Suprapubic skin (tissue), 3 donors: ENCODE data around the gene KCTD18.

Experiments
- EP300 ChIP-seq: sonication (generic); formaldehyde crosslinking; IDR thresholded peaks from one replicate; pipeline ENCODE4 v1.6.1; 2017; ENCODE audit warnings: antibody characterized with exemption
- POLR2A ChIP-seq, 2 donors: fragments of 450-650 bp; IDR thresholded peaks; one replicate each; pipeline ENCODE4 v1.6.1; 2017; ENCODE audit warnings: antibody characterized with exemption in 2 of 2, mild to moderate bottlenecking in 2 of 2, moderate library complexity in 2 of 2
- TF ChIP-seq, protein P1 (sequence below), 2 donors: fragments of 200-600 bp in 1 of 2; fragments of 450-650 bp in 1 of 2; sonication (generic) in 1 of 2; IDR thresholded peaks; one replicate each; pipeline ENCODE4 v1.5.1; 2016 to 2019; ENCODE audit warnings: antibody characterized with exemption in 2 of 2, mild to moderate bottlenecking in 1 of 2, moderate library complexity in 1 of 2

DNA sequence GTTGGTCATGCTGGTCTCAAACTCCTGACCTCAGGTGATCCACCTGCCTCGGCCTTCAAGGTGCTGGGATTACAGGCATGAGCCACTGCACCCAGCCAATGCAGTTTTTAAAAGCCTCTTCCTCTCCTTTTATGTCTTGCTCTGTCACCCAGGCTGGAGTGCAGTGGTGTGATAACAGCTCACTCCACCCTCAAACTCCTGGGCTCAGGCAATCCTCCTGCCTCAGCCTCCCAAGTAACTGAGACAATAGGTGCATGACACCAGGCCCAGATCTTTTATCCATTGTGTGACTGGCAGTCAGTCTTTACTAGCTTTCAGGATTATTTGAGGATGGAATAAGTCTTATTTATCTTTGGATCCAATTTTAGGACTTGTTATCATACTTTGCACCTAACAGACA, 13.2 kb downstream of the KCTD18 start:
- TF ChIP-seq EP300 (no peak), POLR2A (IDR thresholded peaks at IDR 0.05) (no peak)
- TF ChIP-seq, protein P1, sequence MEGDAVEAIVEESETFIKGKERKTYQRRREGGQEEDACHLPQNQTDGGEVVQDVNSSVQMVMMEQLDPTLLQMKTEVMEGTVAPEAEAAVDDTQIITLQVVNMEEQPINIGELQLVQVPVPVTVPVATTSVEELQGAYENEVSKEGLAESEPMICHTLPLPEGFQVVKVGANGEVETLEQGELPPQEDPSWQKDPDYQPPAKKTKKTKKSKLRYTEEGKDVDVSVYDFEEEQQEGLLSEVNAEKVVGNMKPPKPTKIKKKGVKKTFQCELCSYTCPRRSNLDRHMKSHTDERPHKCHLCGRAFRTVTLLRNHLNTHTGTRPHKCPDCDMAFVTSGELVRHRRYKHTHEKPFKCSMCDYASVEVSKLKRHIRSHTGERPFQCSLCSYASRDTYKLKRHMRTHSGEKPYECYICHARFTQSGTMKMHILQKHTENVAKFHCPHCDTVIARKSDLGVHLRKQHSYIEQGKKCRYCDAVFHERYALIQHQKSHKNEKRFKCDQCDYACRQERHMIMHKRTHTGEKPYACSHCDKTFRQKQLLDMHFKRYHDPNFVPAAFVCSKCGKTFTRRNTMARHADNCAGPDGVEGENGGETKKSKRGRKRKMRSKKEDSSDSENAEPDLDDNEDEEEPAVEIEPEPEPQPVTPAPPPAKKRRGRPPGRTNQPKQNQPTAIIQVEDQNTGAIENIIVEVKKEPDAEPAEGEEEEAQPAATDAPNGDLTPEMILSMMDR (IDR thresholded peaks at IDR 0.05), result no peak
